ENCODE measurements around the gene FHOD3.

DNA sequence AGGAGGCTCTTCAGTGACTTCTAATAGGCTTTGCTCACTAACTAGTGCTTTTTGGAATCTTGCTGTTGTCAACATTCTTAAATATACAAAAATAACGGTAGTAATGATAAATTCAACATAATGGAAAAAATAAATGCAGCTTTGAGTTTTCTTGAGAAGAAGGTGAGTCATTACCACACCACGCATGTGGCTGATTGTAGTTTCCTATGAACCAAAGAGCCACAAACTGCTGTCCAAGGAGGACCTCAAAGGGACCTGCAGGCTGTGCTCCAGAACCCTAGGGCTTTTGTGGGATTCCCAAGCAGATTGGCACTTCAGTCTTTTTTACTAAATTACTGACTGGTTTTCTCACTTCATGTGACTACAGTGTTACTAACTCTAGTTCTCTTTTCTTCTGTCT, 464.6 kb downstream of the FHOD3 start:
- TF ChIP-seq GATA2 (IDR thresholded peaks at IDR 0.05; ENCODE audit: low read depth, low read length) (no peak), GATA3 (IDR thresholded peaks at IDR 0.05; ENCODE audit: low read depth, low read length) (no peak)

Measured in SH-SY5Y (cell line).